ENCODE measurements around the gene L1TD1. TPM values are rescaled to one million over a fixed set of nuclear protein-coding genes. Genes with fewer than 3 reads are reported as not detected.
"Not testable (repeated sequence)": the region's sequence is repeated elsewhere in the genome, so short reads cannot be mapped to it uniquely, and the experiment has no call there.

Gene L1TD1
- total RNA-seq, 2 experiments from 2014 or later: not detected

- CTCF ChIA-PET: interaction anchor here (2.4 kb wide), 1 partner anchor 8 kb away, joined by 8 read pairs; no protein-coding TSS in a partner anchor
- DNase-seq; H3K9me3 Mint-ChIP-seq (ENCODE audit: low read depth); H3K36me3 Mint-ChIP-seq; H3K4me3 Mint-ChIP-seq; H3K27ac Mint-ChIP-seq; H3K4me1 Mint-ChIP-seq; ATAC-seq: not testable (repeated sequence)
- H3K27me3 Mint-ChIP-seq: peaks cover 14% of the 10 kb centered on the region
These were observed 11.3 kb upstream of the L1TD1 start for GRCh38 chr1:62183164-62184020.

GRCh38 chr1:62184336-62184735 lies 10.3 kb upstream of the L1TD1 start:
- H3K36me3 Mint-ChIP-seq: no peaks in the 10 kb centered on the region
- CTCF ChIA-PET: interaction anchor here (2.4 kb wide), 1 partner anchor 9 kb away, joined by 8 read pairs; no protein-coding TSS in a partner anchor
- DNase-seq: no peak
- no peaks in the 10 kb centered on the region for H3K9me3 Mint-ChIP-seq (ENCODE audit: low read depth)
- no peaks in the 10 kb centered on the region for H3K4me1 Mint-ChIP-seq
- H3K27me3 Mint-ChIP-seq: peaks cover 14% of the 10 kb centered on the region
- H3K4me3 Mint-ChIP-seq: no peak overlapping the region
- H3K27ac Mint-ChIP-seq: no peak overlapping the region
- no peak for ATAC-seq

GRCh38 chr1:62185233-62185632 lies 9.4 kb upstream of the L1TD1 start:
- H3K36me3 Mint-ChIP-seq; ATAC-seq; DNase-seq; H3K4me1 Mint-ChIP-seq; H3K9me3 Mint-ChIP-seq (ENCODE audit: low read depth); H3K27ac Mint-ChIP-seq; H3K4me3 Mint-ChIP-seq: not testable (repeated sequence)
- CTCF ChIA-PET: interaction anchor here (2.4 kb wide), 1 partner anchor 10 kb away, joined by 8 read pairs; no protein-coding TSS in a partner anchor
- peaks cover 10% of the 10 kb centered on the region for H3K27me3 Mint-ChIP-seq

- CTCF ChIA-PET: interaction anchor here (2.4 kb wide), 1 partner anchor 10 kb away, joined by 8 read pairs; no protein-coding TSS in a partner anchor
- H3K4me3 Mint-ChIP-seq: no peak overlapping the region
These were observed 9.0 kb upstream of the L1TD1 start for GRCh38 chr1:62185677-62186076.

GRCh38 chr1:62187548-62187947 lies 7.1 kb upstream of the L1TD1 start:
- DNase-seq (no peak), ATAC-seq (no peak)
- Mint-ChIP-seq H3K36me3 (no peaks in the 10 kb centered on the region), H3K4me3 (no peak overlapping the region), H3K4me1 (no peaks in the 10 kb centered on the region), H3K27ac (no peak overlapping the region), H3K9me3 (ENCODE audit: low read depth) (no peaks in the 10 kb centered on the region), H3K27me3 (peaks cover 3% of the 10 kb centered on the region)
- CTCF ChIA-PET: no interaction called here

More at GRCh38 chr1:62185677-62186076, 9.0 kb upstream of the L1TD1 start:
- ATAC-seq (no peak), DNase-seq (no peak)
- Mint-ChIP-seq H3K36me3 (no peaks in the 10 kb centered on the region), H3K27me3 (peaks cover 10% of the 10 kb centered on the region), H3K4me1 (no peaks in the 10 kb centered on the region), H3K9me3 (ENCODE audit: low read depth) (no peaks in the 10 kb centered on the region), H3K27ac (no peak overlapping the region)

GRCh38 chr1:62188111-62188510 lies 6.5 kb upstream of the L1TD1 start:
- no peaks in the 10 kb centered on the region for H3K9me3 Mint-ChIP-seq (ENCODE audit: low read depth)
- H3K27ac Mint-ChIP-seq: no peak overlapping the region
- CTCF ChIA-PET: no interaction called here
- H3K36me3 Mint-ChIP-seq: no peaks in the 10 kb centered on the region
- no peak for ATAC-seq
- no peak overlapping the region for H3K4me3 Mint-ChIP-seq
- H3K4me1 Mint-ChIP-seq: no peaks in the 10 kb centered on the region
- H3K27me3 Mint-ChIP-seq: no peaks in the 10 kb centered on the region
- DNase-seq: no peak

- Mint-ChIP-seq H3K4me1 (no peaks in the 10 kb centered on the region), H3K36me3 (peaks cover 3% of the 10 kb centered on the region), H3K27me3 (peaks cover 34% of the 10 kb centered on the region), H3K27ac (no peak overlapping the region), H3K9me3 (ENCODE audit: low read depth) (no peaks in the 10 kb centered on the region), H3K4me3 (no peak overlapping the region)
- CTCF ChIA-PET: interaction anchor here (0.5 kb wide), 1 partner anchor 20 kb away, joined by 3 read pairs; no protein-coding TSS in a partner anchor
- no peak for ATAC-seq
- DNase-seq: no peak
These were observed 1.5 kb downstream of the L1TD1 start for GRCh38 chr1:62196086-62196690.

GRCh38 chr1:62198069-62198780 lies 3.6 kb downstream of the L1TD1 start:
- no peak for ATAC-seq
- H3K36me3 Mint-ChIP-seq: peaks cover 3% of the 10 kb centered on the region
- H3K4me1 Mint-ChIP-seq: no peaks in the 10 kb centered on the region
- CTCF ChIA-PET: interaction anchor here (0.7 kb wide), 1 partner anchor 23 kb away, joined by 3 read pairs; no protein-coding TSS in a partner anchor
- no peak overlapping the region for H3K27ac Mint-ChIP-seq
- no peak for DNase-seq
- peaks cover 34% of the 10 kb centered on the region for H3K27me3 Mint-ChIP-seq
- H3K4me3 Mint-ChIP-seq: no peak overlapping the region
- H3K9me3 Mint-ChIP-seq (ENCODE audit: low read depth): no peaks in the 10 kb centered on the region

- Mint-ChIP-seq H3K27me3 (peaks cover 30% of the 10 kb centered on the region), H3K4me1 (no peaks in the 10 kb centered on the region), H3K36me3 (peaks cover 3% of the 10 kb centered on the region), H3K27ac (no peak overlapping the region), H3K4me3 (no peak overlapping the region), H3K9me3 (ENCODE audit: low read depth) (no peaks in the 10 kb centered on the region)
- DNase-seq (no peak), ATAC-seq (no peak)
- CTCF ChIA-PET: no interaction called here
These were observed 4.1 kb downstream of the L1TD1 start for GRCh38 chr1:62198781-62199125.

GRCh38 chr1:62207187-62207586 lies 12.5 kb downstream of the L1TD1 start:
- Mint-ChIP-seq H3K36me3 (peaks cover 3% of the 10 kb centered on the region), H3K4me3 (no peak overlapping the region), H3K27me3 (peaks cover 9% of the 10 kb centered on the region), H3K9me3 (ENCODE audit: low read depth) (peaks cover 12% of the 10 kb centered on the region), H3K4me1 (peaks cover 6% of the 10 kb centered on the region), H3K27ac (no peak overlapping the region)
- CTCF ChIA-PET: no interaction called here
- ATAC-seq (no peak), DNase-seq (no peak)

- H3K4me1 Mint-ChIP-seq: peaks cover 6% of the 10 kb centered on the region
- DNase-seq (no peak), ATAC-seq (no peak)
- CTCF ChIA-PET: no interaction called here
- H3K27ac Mint-ChIP-seq: no peak overlapping the region
- H3K4me3 Mint-ChIP-seq: no peak overlapping the region
- H3K27me3 Mint-ChIP-seq: peaks cover 9% of the 10 kb centered on the region
- H3K36me3 Mint-ChIP-seq: peaks cover 3% of the 10 kb centered on the region
- H3K9me3 Mint-ChIP-seq (ENCODE audit: low read depth): peaks cover 12% of the 10 kb centered on the region
These were observed 13.4 kb downstream of the L1TD1 start for GRCh38 chr1:62208087-62208486.

- DNase-seq (no peak), ATAC-seq (no peak)
- H3K27ac Mint-ChIP-seq: no peak overlapping the region
- H3K36me3 Mint-ChIP-seq: peaks cover 3% of the 10 kb centered on the region
- H3K9me3 Mint-ChIP-seq (ENCODE audit: low read depth): peaks cover 12% of the 10 kb centered on the region
- H3K27me3 Mint-ChIP-seq: peaks cover 9% of the 10 kb centered on the region
- H3K4me1 Mint-ChIP-seq: peaks cover 6% of the 10 kb centered on the region
- no peak overlapping the region for H3K4me3 Mint-ChIP-seq
- CTCF ChIA-PET: no interaction called here
These were observed 14.3 kb downstream of the L1TD1 start for GRCh38 chr1:62208970-62209369.

- ATAC-seq (no peak), DNase-seq (no peak)
- Mint-ChIP-seq H3K27me3 (peaks cover 9% of the 10 kb centered on the region), H3K27ac (no peak overlapping the region), H3K36me3 (peaks cover 3% of the 10 kb centered on the region), H3K4me1 (peaks cover 6% of the 10 kb centered on the region), H3K9me3 (ENCODE audit: low read depth) (peaks cover 12% of the 10 kb centered on the region), H3K4me3 (no peak overlapping the region)
- CTCF ChIA-PET: no interaction called here
These were observed 15.4 kb downstream of the L1TD1 start for GRCh38 chr1:62209931-62210595.

All from activated CD8-positive, alpha-beta memory T cell treated with anti-CD3 and anti-CD28 coated beads, Interleukin-2, amount 10 ng/mL, durations not matched to agents 7 days and 5 days (primary cell).